GM21381 (cell line): ENCODE measurements around the gene SANBR.

Experiments used
- ATAC-seq: cut with Tn5 transposase; IDR thresholded peaks from one replicate; pipeline ENCODE4 v1.9.1; 2021; ENCODE audit warnings: mild to moderate bottlenecking, moderate library complexity; ENCODE audit not compliant: unreplicated experiment

SANBR gene

GRCh38 chr2:61089797-61090196, 24.1 kb downstream of the SANBR start:
- no peak for ATAC-seq

- no peak for ATAC-seq
These were observed 24.8 kb downstream of the SANBR start for GRCh38 chr2:61090386-61090921.

- ATAC-seq = no peak
These were observed 25.8 kb downstream of the SANBR start for GRCh38 chr2:61091485-61091884.

GRCh38 chr2:61096438-61096837, 30.8 kb downstream of the SANBR start:
- ATAC-seq = no peak

- no peak for ATAC-seq
These were observed 35.1 kb downstream of the SANBR start for GRCh38 chr2:61100801-61101200.

GRCh38 chr2:61109291-61109690, 43.6 kb downstream of the SANBR start:
- no peak for ATAC-seq

GRCh38 chr2:61111708-61112107, 46.0 kb downstream of the SANBR start:
- ATAC-seq = no peak

GRCh38 chr2:61114147-61114546, 48.5 kb downstream of the SANBR start:
- ATAC-seq = no peak
